RWPE1 (cell line): Measurements from ENCODE around the gene KCNQ1.

Experiments
- CTCF ChIA-PET: fragments of 350-600 bp; sonication (Branson Sonifier 250); formaldehyde crosslinking; extraction: SDS; loops from one replicate; lab custom pipeline; 2021; lab: Yijun Ruan, JAX
- POLR2A ChIA-PET: fragments of 400-600 bp; formaldehyde crosslinking; extraction: SDS; loops from one replicate; lab custom pipeline; 2020; ENCODE audit warnings: antibody characterized with exemption; ENCODE audit not compliant: low non-redundant PET; lab: Yijun Ruan, JAX
- DNase-seq: peaks from one replicate; pipeline ENCODE4 v3.0.0; 2012; ENCODE audit warnings: low spot score
- H3K27ac ChIP-seq: fragments of 450-650 bp; 2 replicates; pipeline ENCODE4 v1.5.1; 2017
- CTCF ChIP-seq: fragments of 450-650 bp; conservative IDR thresholded peaks from 2 replicates; pipeline ENCODE4 v1.5.1; 2017; ENCODE audit warnings: low read depth, mild to moderate bottlenecking

The KCNQ1 gene

GRCh38 chr11:2892215-2892966 lies 447.6 kb downstream of the KCNQ1 start:
- POLR2A ChIA-PET = interaction anchor here (0.6 to 2.9 kb wide), 5 partner anchors 10 to 122 kb away, joined by 3 to 18 read pairs (median 3); partner anchors contain the start of gene PHLDA2
- TF ChIP-seq CTCF = peak; percentile 87
- peak overlapping the region; percentile 94 for H3K27ac ChIP-seq
- DNase-seq = no peak
- CTCF ChIA-PET = interaction anchor here (0.6 to 12.4 kb wide), 20 partner anchors 9 to 898 kb away, joined by 3 to 324 read pairs (median 4); partner anchors contain the start of gene PHLDA2

- no peak for TF ChIP-seq CTCF
- ChIA-PET CTCF (interaction anchor here (0.6 to 12.4 kb wide), 12 partner anchors 8 to 474 kb away, joined by 3 to 324 read pairs (median 4); partner anchors contain the start of gene PHLDA2), POLR2A (interaction anchor here (0.6 to 2.9 kb wide), 4 partner anchors 9 to 122 kb away, joined by 3 to 18 read pairs (median 4); partner anchors contain the start of gene PHLDA2)
- DNase-seq = no peak
- peak overlapping the region; percentile 94 for H3K27ac ChIP-seq
These were observed 448.2 kb downstream of the KCNQ1 start for GRCh38 chr11:2892967-2893528.

- ChIA-PET CTCF (interaction anchor here (0.5 to 12.4 kb wide), 4 partner anchors 36 to 474 kb away, joined by 5 to 324 read pairs (median 14); partner anchors contain the start of gene PHLDA2), POLR2A (no interaction called here)
- DNase-seq = no peak
- TF ChIP-seq CTCF = no peak
- peak overlapping the region; percentile 94 for H3K27ac ChIP-seq
These were observed 449.1 kb downstream of the KCNQ1 start for GRCh38 chr11:2893935-2894334.

GRCh38 chr11:2896047-2896446 lies 451.2 kb downstream of the KCNQ1 start:
- ChIA-PET POLR2A (no interaction called here), CTCF (interaction anchor here (0.6 to 12.4 kb wide), 2 partner anchors 363 to 369 kb away, joined by 4 to 324 read pairs; no protein-coding TSS in a partner anchor)
- DNase-seq = no peak
- peak overlapping the region; percentile 94 for H3K27ac ChIP-seq
- TF ChIP-seq CTCF = no peak

- ChIA-PET CTCF (interaction anchor here (0.8 kb wide), 1 partner anchor 12 kb away, joined by 5 read pairs; the partner anchor contains the start of gene CDKN1C), POLR2A (no interaction called here)
- no peak for DNase-seq
- peak overlapping the region; percentile 94 for H3K27ac ChIP-seq
- no peak for TF ChIP-seq CTCF
These were observed 452.2 kb downstream of the KCNQ1 start for GRCh38 chr11:2897048-2897447.

- POLR2A ChIA-PET = no interaction called here
These were observed 453.7 kb downstream of the KCNQ1 start for GRCh38 chr11:2898366-2899079.

More at GRCh38 chr11:2898366-2899079, 453.7 kb downstream of the KCNQ1 start:
- DNase-seq = peak; percentile 82
- CTCF ChIA-PET = interaction anchor here (0.5 to 2.1 kb wide), 4 partner anchors 11 to 1091 kb away, joined by 3 to 10 read pairs (median 4); no protein-coding TSS in a partner anchor
- H3K27ac ChIP-seq = peak overlapping the region; percentile 94
- no peak for TF ChIP-seq CTCF
